ENCODE results near the gene SNRPA.
"Not testable (repeated sequence)": the region's sequence is repeated elsewhere in the genome, so short reads cannot be mapped to it uniquely, and the experiment has no call there.

The SNRPA gene

DNA sequence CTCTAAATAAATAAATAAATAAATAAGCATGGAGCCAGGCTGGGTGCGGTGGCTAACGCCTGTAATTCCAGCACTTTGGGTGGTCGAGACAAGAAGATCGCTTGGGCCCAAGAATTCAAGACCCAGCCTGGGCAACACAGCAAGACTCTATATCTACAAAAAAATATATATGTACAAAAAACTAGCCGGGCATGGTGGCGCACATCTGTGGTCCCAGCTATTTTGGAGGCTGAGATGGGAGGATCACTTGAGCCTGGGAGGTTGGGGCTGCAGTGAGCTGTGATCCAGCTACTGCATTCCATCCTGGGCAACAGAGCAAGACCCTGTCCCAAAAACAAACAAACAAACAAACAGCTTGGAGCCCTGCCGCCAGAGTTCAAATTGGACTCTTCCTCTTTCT, 3.5 kb upstream of the SNRPA start:
- DNase-seq (ENCODE audit: low read depth) = no peak

GRCh38 chr19:40750058-40750873, 737 bp upstream of the SNRPA start, which contains the start of gene ACTMAP:
Gene ACTMAP (minus strand): TSS chr19:40750477. CDS start chr19:40749803, 674 bp downstream.
- DNase-seq (ENCODE audit: low read depth) = peak; percentile 99

GRCh38 chr19:40752257-40752781, 1.3 kb downstream of the SNRPA start:
- no peak for DNase-seq (ENCODE audit: low read depth)

DNA sequence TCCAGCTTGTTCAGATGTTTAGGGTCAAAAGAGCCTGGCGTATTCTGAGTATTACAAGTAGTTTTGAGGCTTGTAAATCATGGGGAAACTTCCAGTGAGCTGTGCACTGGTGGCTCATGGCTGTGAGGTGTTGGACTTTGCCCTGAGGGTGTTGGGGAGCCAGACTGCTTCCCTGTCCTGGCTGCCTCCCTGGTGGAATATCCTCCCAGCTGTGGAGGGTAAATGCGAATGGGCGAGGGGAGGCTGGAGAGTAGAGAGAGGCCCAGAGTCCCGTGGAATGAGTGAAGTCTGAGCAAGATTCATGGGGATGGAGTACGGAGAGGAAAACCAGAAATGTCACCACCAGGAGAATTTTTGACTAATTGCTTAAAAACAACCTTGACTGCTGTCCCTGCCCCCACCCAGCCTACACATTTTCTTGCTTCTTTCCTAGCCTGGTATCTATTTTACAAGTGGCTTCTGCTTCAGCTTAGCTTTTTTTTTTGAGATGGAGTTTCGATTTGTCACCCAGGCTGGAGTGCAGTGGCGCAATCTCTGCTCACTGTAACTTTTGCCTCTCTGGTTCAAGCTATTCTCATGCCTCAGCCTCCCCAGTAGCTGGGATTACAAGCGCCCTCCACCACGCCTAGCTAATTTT, 3.7 kb downstream of the SNRPA start:
- no peak for DNase-seq (ENCODE audit: low read depth)

DNA sequence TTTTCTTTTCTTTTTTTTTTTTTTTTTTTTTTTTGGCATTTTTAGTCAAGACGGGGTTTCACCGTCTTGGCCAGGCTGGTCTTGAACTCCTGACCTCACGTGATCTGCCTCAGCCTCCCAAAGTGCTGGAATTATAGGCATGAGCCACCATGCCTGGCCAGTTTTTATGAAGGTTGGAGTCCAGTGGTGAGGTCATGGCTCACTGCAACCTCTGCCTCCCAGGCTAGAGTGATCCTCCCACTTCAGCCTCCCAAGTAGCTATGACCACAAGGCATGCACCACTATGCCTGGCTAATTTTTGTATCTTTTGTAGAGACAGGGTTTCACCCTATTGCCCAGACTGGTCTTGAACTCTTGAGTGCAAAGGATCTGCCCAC, 4.2 kb downstream of the SNRPA start:
- no peak for DNase-seq (ENCODE audit: low read depth)

DNA sequence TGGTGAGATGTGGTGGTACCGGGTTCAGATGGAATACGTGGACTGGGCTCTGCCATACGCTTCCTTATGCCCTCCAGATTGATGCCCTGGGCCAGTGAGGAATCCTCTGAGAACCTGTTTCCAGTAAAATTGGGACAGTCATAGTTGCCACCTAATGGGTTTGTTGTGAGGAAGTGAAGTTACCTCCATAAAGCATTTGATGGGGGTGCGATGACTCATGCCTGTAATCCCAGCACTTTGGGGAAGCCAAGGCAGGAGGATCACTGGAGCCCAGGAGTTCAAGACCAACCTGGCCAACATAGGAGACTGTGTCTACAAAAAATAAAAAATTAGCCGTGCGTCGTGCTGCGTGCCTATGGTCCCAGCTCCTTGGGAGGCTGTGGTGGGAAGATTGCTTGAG, 4.8 kb downstream of the SNRPA start:
- no peak for DNase-seq (ENCODE audit: low read depth)

- peak; percentile 15 for DNase-seq (ENCODE audit: low read depth)
These were observed 5.6 kb downstream of the SNRPA start for GRCh38 chr19:40756502-40757110.

DNA sequence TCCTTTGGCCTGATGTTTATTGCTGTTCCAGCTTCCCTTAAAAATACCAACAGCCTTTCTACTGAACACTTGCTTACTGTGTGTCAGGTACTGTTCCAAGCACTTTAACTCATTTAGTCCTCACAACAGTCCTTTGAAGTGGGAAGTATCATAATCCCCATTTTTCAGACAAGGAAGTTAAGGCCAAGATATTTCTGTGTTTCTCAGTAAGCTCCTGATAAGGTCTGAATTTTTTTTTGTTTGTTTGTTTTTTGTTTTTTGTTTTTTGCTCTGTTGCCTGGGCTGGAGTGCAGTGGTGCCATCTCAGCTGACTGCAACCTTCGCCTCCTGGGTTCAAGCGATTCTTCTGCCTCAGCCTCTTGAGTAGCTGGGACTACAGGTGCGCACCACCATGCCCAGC, 7.5 kb downstream of the SNRPA start:
- no peak for DNase-seq (ENCODE audit: low read depth)

GRCh38 chr19:40759352-40759751, 8.3 kb downstream of the SNRPA start:
- no peak for DNase-seq (ENCODE audit: low read depth)

DNA sequence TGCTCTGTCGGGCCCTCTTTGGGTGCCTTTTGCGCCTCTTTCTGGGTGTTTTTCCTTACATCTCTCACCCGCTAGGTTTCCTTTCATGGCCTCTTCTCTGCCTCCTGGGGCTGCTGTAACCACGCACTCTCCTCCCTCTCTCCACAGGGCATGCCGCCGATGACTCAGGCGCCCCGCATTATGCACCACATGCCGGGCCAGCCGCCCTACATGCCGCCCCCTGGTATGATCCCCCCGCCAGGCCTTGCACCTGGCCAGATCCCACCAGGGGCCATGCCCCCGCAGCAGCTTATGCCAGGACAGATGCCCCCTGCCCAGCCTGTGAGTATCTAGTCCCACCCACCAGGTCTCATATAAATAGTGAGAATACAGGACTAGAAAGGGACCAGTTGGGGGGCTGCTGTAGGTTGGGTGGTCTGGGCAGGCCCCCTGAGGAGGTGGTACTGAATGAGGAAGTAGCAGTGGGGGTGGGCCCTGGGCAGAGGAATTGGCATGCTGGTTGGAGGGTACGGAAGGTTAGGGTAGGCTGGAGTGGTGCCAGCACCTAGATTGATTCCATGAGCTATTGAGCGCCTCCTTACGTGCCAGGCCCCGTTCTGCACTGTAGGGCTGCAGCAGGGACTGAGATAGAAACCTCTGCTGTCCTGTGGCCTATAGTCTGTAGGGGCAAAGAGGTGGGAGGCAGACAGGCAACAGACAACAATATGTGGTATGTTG, 11.9 kb downstream of the SNRPA start:
- DNase-seq (ENCODE audit: low read depth) = no peak

GRCh38 chr19:40763526-40763925, 12.5 kb downstream of the SNRPA start:
- DNase-seq (ENCODE audit: low read depth) = no peak

DNA sequence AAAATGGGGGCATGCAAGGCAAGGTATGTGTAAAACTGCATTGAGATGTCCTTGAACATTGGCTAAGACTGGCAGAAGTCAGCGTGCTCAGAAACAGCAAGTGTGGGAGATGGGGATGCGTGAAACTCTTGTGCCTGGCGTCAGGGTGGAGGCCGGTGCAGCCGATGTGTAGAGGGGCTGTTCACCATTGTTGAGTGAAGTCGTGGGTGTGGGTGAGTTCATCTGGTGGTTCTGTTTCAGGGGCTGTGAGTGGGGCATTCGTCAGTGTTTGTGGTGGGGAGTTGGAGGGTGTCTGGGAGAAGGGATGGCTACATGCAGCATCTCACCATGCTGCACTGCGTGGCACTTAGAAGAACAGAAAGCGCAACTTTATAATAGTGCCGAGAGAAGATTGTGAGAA, 13.0 kb downstream of the SNRPA start:
- DNase-seq (ENCODE audit: low read depth) = no peak

- not testable (repeated sequence) for DNase-seq (ENCODE audit: low read depth)
These were observed 15.4 kb downstream of the SNRPA start for GRCh38 chr19:40766385-40766784.

DNA sequence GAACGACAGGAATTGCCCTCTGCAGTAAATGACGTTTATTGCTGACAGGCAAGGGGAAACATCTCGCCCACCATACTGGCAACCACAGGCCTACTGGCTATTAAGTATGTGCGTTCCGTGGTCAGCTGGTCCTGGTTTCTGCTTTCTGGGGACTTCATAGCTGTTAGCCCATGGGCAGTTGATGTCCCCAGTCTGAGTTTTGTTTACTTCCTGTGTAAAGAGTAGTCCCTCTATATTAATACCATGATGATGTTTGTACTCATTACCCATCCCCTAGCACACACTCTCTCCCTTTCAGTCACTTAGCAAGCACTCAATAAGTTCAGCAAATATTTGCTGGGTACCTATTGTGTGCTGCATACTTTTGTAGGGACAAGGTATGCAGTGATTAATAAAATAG, 17.9 kb downstream of the SNRPA start:
- no peak for DNase-seq (ENCODE audit: low read depth)

GRCh38 chr19:40771101-40771862, 20.3 kb downstream of the SNRPA start:
- not testable (repeated sequence) for DNase-seq (ENCODE audit: low read depth)

- DNase-seq (ENCODE audit: low read depth) = no peak
These were observed 24.1 kb downstream of the SNRPA start, which contains the start of gene MIA for GRCh38 chr19:40774916-40775631. Gene MIA (plus strand): TSS chr19:40775521. CDS start chr19:40775543, 22 bp downstream.

GRCh38 chr19:40775632-40776022, 24.6 kb downstream of the SNRPA start:
- DNase-seq (ENCODE audit: low read depth) = no peak

GRCh38 chr19:40776364-40776763, 25.4 kb downstream of the SNRPA start:
- no peak for DNase-seq (ENCODE audit: low read depth)

DNA sequence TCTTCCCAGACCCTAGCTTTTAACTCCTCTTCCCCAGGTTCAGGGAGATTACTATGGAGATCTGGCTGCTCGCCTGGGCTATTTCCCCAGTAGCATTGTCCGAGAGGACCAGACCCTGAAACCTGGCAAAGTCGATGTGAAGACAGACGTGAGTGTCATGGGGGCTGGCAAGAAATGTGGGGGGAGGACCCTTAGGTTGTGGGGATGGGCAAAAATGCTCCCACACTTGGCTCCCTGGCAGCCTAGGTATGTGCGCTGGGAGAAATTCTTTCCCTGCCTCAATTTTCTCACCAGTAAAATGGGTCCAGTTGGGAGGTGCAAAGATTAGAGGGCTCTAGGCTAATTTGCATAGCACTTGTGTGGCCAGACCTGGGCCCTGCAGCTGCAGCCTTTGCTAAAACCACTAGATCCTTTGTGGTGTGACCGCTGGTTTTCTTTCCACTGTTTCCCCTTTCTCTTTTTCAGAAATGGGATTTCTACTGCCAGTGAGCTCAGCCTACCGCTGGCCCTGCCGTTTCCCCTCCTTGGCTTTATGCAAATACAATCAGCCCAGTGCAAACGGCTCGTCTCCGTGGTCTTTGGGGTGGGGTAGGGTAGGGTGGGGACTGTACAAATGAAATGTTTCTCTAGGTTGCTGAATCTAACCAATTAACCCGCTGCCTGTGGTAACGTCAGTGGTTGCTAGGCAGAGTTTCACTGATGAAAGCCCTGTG, 26.1 kb downstream of the SNRPA start:
- peak; percentile 82 for DNase-seq (ENCODE audit: low read depth)

- DNase-seq (ENCODE audit: low read depth) = no peak
These were observed 26.6 kb downstream of the SNRPA start for GRCh38 chr19:40777645-40777936.

Data from T-helper 22 cell (primary cell).